AG04450 (cell line): ENCODE measurements around the gene IST1. TPM values are rescaled to one million over a fixed set of nuclear protein-coding genes. Genes with fewer than 3 reads are reported as not detected.

ENCODE experiments used
- CTCF ChIA-PET: fragments of 300-600, 350-600 bp; formaldehyde crosslinking; extraction: SDS; loops from one replicate; lab custom pipeline; 2022; ENCODE audit warnings: antibody characterized with exemption, inconsistent platforms; lab: Charles Lee
- POLR2A ChIA-PET: fragments of 350-600 bp; formaldehyde crosslinking; extraction: SDS; loops from one replicate; lab custom pipeline; 2021; ENCODE audit warnings: antibody characterized with exemption, inconsistent platforms; lab: Yijun Ruan, JAX
- DNase-seq: peaks from one replicate; pipeline ENCODE4 v3.0.0-alpha.2; 2011; ENCODE audit warnings: low read depth, low spot score
- H3K27ac ChIP-seq: one replicate; pipeline ENCODE4 v1.5.1; 2012; ENCODE audit warnings: low read depth, low read length, control low read depth
- H3K27me3 ChIP-seq: one replicate; pipeline ENCODE4 v1.6.0; 2012; ENCODE audit warnings: low read length; ENCODE audit not compliant: control insufficient read depth, insufficient read depth
- H3K4me3 ChIP-seq: 2 replicates; pipeline ENCODE4 v1.5.1; 2011; ENCODE audit warnings: mild to moderate bottlenecking, low read depth, low read length, control low read depth
- H3K9me3 ChIP-seq: 2 replicates; pipeline ENCODE4 v1.5.1; 2012; ENCODE audit warnings: low read length; ENCODE audit not compliant: control insufficient read depth, insufficient read depth
- polyA plus RNA-seq: library from polyadenylated mRNA; depleted of rRNA; stranded (reverse); fragments of >200 nt; gene quantifications from 2 replicates; pipeline ENCODE4 v1.2.3, GENCODE V29; 2011
- TF ChIP-seq, protein P1 (sequence below): IDR thresholded peaks from 2 replicates; pipeline ENCODE4 v1.5.1; 2011; ENCODE audit warnings: low read depth, low read length, control low read depth, inconsistent platforms

The IST1 gene
- polyA plus RNA-seq, 1 experiment, result 260 TPM

GRCh38 chr16:71911121-71911520 lies 15.8 kb downstream of the IST1 start:
- TF ChIP-seq, protein P1, sequence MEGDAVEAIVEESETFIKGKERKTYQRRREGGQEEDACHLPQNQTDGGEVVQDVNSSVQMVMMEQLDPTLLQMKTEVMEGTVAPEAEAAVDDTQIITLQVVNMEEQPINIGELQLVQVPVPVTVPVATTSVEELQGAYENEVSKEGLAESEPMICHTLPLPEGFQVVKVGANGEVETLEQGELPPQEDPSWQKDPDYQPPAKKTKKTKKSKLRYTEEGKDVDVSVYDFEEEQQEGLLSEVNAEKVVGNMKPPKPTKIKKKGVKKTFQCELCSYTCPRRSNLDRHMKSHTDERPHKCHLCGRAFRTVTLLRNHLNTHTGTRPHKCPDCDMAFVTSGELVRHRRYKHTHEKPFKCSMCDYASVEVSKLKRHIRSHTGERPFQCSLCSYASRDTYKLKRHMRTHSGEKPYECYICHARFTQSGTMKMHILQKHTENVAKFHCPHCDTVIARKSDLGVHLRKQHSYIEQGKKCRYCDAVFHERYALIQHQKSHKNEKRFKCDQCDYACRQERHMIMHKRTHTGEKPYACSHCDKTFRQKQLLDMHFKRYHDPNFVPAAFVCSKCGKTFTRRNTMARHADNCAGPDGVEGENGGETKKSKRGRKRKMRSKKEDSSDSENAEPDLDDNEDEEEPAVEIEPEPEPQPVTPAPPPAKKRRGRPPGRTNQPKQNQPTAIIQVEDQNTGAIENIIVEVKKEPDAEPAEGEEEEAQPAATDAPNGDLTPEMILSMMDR, result no peak
- no peak for DNase-seq
- no peak overlapping the region for H3K27ac ChIP-seq
- no peaks in the 10 kb centered on the region for H3K9me3 ChIP-seq
- no peaks in the 10 kb centered on the region for H3K27me3 ChIP-seq
- H3K4me3 ChIP-seq, result no peak overlapping the region
- CTCF ChIA-PET, result interaction anchor here (1.8 kb wide), 1 partner anchor 50 kb away, joined by 5 read pairs; no protein-coding TSS in a partner anchor
- POLR2A ChIA-PET, result no interaction called here

GRCh38 chr16:71912534-71913275 lies 17.4 kb downstream of the IST1 start:
- Histone ChIP-seq H3K27me3 (no peaks in the 10 kb centered on the region), H3K27ac (no peak overlapping the region), H3K4me3 (no peak overlapping the region), H3K9me3 (no peaks in the 10 kb centered on the region)
- no peak for DNase-seq
- ChIA-PET POLR2A (no interaction called here), CTCF (interaction anchor here (1.5 kb wide), 1 partner anchor 30 kb away, joined by 5 read pairs; no protein-coding TSS in a partner anchor)
- TF ChIP-seq, protein P1, result no peak

GRCh38 chr16:71914802-71915201 lies 19.5 kb downstream of the IST1 start:
- TF ChIP-seq, protein P1, result no peak
- peaks cover 5% of the 10 kb centered on the region; the same call in 1 of the 2 replicates for H3K9me3 ChIP-seq
- no peak overlapping the region for H3K4me3 ChIP-seq
- CTCF ChIA-PET, result no interaction called here
- DNase-seq, result no peak
- H3K27ac ChIP-seq, result no peak overlapping the region
- H3K27me3 ChIP-seq, result no peaks in the 10 kb centered on the region
- POLR2A ChIA-PET, result interaction anchor here (0.7 kb wide), 1 partner anchor 15 kb away, joined by 7 read pairs; no protein-coding TSS in a partner anchor

DNA sequence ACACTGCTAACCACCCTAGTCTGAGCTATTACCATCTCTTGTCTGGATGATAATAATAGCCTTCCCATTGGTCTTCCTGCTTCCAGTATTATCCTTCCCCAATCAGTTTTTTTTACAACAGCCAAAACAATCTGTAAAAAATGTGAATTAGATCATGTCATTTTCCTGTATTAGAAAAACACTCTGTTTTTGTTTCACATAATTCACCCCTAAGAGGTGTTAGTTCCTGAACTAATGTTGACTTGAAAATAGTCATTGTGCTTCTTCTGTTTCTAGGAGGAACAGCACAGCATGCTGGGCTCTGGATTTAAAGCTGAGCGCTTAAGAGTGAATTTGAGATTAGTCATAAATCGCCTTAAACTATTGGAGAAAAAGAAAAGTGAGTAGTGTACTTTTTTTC lies 20.0 kb downstream of the IST1 start:
- DNase-seq, result no peak
- H3K4me3 ChIP-seq, result no peak overlapping the region
- no peaks in the 10 kb centered on the region for H3K27me3 ChIP-seq
- H3K27ac ChIP-seq, result no peak overlapping the region
- ChIA-PET CTCF (interaction anchor here (3.6 kb wide), 1 partner anchor 33 kb away, joined by 18 read pairs; no protein-coding TSS in a partner anchor), POLR2A (interaction anchor here (0.7 kb wide), 1 partner anchor 15 kb away, joined by 7 read pairs; no protein-coding TSS in a partner anchor)
- H3K9me3 ChIP-seq, result peaks cover 7% of the 10 kb centered on the region; the same call in 1 of the 2 replicates
- TF ChIP-seq, protein P1, result no peak

DNA sequence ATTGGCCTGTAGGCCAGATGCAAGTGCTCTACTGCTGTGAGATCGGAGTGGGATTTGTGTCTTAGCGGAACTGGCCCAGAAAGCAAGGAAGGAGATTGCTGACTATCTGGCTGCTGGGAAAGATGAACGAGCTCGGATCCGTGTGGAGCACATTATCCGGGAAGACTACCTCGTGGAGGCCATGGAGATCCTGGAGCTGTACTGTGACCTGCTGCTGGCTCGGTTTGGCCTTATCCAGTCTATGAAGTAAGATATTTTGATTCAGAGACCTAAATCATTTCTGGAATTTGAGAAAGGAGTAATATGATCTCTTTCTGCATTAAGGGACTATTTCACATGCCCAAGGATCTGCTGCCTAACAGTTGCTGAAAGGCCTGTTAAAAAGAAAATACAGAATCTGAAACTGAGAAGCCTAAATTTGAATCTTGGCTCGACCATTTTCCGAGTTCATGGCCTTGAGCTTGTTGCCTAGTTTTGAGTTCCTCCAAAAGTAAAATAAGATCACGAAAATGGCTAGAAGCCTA lies 21.1 kb downstream of the IST1 start:
- H3K27ac ChIP-seq, result no peak overlapping the region
- ChIA-PET POLR2A (no interaction called here), CTCF (interaction anchor here (3.6 kb wide), 1 partner anchor 34 kb away, joined by 18 read pairs; no protein-coding TSS in a partner anchor)
- no peak overlapping the region for H3K4me3 ChIP-seq
- TF ChIP-seq, protein P1, result no peak
- H3K9me3 ChIP-seq, result peaks cover 7% of the 10 kb centered on the region; the same call in 1 of the 2 replicates
- H3K27me3 ChIP-seq, result no peaks in the 10 kb centered on the region
- DNase-seq, result no peak
